EL (cell line): ENCODE results near the gene TCL1A.
"Not testable (repeated sequence)": the region's sequence is repeated elsewhere in the genome, so short reads cannot be mapped to it uniquely, and the experiment has no call there.

Experiments used
- DNase-seq: peaks from one replicate; pipeline ENCODE4 v3.0.0-alpha.2; 2016

Gene TCL1A

GRCh38 chr14:95674613-95675012, 39.3 kb downstream of the TCL1A start:
- DNase-seq, result no peak

- DNase-seq, result no peak
Measured at GRCh38 chr14:95668235-95668772, 45.6 kb downstream of the TCL1A start.

GRCh38 chr14:95667249-95667693, 46.7 kb downstream of the TCL1A start:
- DNase-seq, result no peak

- no peak for DNase-seq
Measured at GRCh38 chr14:95666450-95666849, 47.5 kb downstream of the TCL1A start.

GRCh38 chr14:95665530-95665929, 48.4 kb downstream of the TCL1A start:
- DNase-seq, result not testable (repeated sequence)

GRCh38 chr14:95664546-95664945, 49.4 kb downstream of the TCL1A start:
- no peak for DNase-seq

GRCh38 chr14:95664066-95664465, 49.9 kb downstream of the TCL1A start:
- no peak for DNase-seq

- no peak for DNase-seq
Measured at GRCh38 chr14:95663226-95663797, 50.6 kb downstream of the TCL1A start.

GRCh38 chr14:95662376-95663186, 51.3 kb downstream of the TCL1A start:
- DNase-seq, result no peak

GRCh38 chr14:95660651-95661515, 53.0 kb downstream of the TCL1A start:
- DNase-seq, result no peak

GRCh38 chr14:95659990-95660385, 53.9 kb downstream of the TCL1A start:
- DNase-seq, result no peak
